HepG2 (cell line): ENCODE results near the gene MS4A10. TPM values are rescaled to one million over a fixed set of nuclear protein-coding genes. Genes with fewer than 3 reads are reported as not detected.
A peak's percentile ranks its signal among the peaks of the same experiment; 100 is the strongest.

Experiments
- ATF2 ChIP-seq: sonication (generic); formaldehyde crosslinking; IDR thresholded peaks from 2 replicates; pipeline ENCODE4 v1.4.0; 2020; ENCODE audit warnings: missing genetic modification reagents
- BHLHE40 ChIP-seq: IDR thresholded peaks from 2 replicates; pipeline ENCODE4 v1.6.1; 2011; ENCODE audit warnings: low read length, improper control_type of control experiment
- E2F1 ChIP-seq: sonication (generic); formaldehyde crosslinking; IDR thresholded peaks from 2 replicates; pipeline ENCODE4 v1.5.0; 2020; ENCODE audit warnings: missing genetic modification reagents
- FOXA3 ChIP-seq: IDR thresholded peaks from 2 replicates; pipeline ENCODE4 v1.6.1; 2016; ENCODE audit warnings: missing genetic modification reagents, missing compliant biosample characterization
- KDM5B ChIP-seq: sonication (generic); formaldehyde crosslinking; IDR thresholded peaks from 2 replicates; pipeline ENCODE4 v1.4.0; 2020; ENCODE audit warnings: missing genetic modification reagents, mild to moderate bottlenecking, borderline replicate concordance
- KLF16 ChIP-seq, 2 experiments: sonication (generic) in 1 of 2; formaldehyde crosslinking in 1 of 2; IDR thresholded peaks; 2 replicates each; pipeline versions ENCODE4 v1.6.1 to v1.8.0; 2016 to 2023; ENCODE audit warnings: missing genetic modification reagents in 2 of 2, missing compliant biosample characterization in 1 of 2
- NBN ChIP-seq: fragments of 450-650 bp; conservative IDR thresholded peaks from 2 replicates; pipeline ENCODE4 v1.6.1; 2017
- SMC3 ChIP-seq: IDR thresholded peaks from 2 replicates; pipeline ENCODE4 v1.6.1; 2011; ENCODE audit warnings: low read length, improper control_type of control experiment
- SOX5 ChIP-seq: IDR thresholded peaks from 2 replicates; pipeline ENCODE4 v1.6.1; 2016; ENCODE audit warnings: borderline replicate concordance
- ZBTB2 ChIP-seq: sonication (generic); formaldehyde crosslinking; IDR thresholded peaks from 2 replicates; pipeline ENCODE4 v1.8.0; 2022; ENCODE audit warnings: low read depth, missing genetic modification reagents
- ZBTB49 ChIP-seq: sonication (generic); formaldehyde crosslinking; IDR thresholded peaks from 2 replicates; pipeline ENCODE4 v1.4.0; 2020; ENCODE audit warnings: missing genetic modification reagents, borderline replicate concordance
- ZFP37 ChIP-seq: sonication (generic); formaldehyde crosslinking; IDR thresholded peaks from 2 replicates; pipeline ENCODE4 v1.4.0; 2020; ENCODE audit warnings: missing genetic modification reagents, borderline replicate concordance
- ZNF160 ChIP-seq: sonication (generic); formaldehyde crosslinking; IDR thresholded peaks from 2 replicates; pipeline ENCODE4 v1.8.0; 2022; ENCODE audit warnings: mild to moderate bottlenecking, inconsistent platforms, missing genetic modification reagents
- ZNF547 ChIP-seq: sonication (generic); formaldehyde crosslinking; IDR thresholded peaks from 2 replicates; pipeline ENCODE4 v1.5.1; 2020; ENCODE audit warnings: mild to moderate bottlenecking, missing genetic modification reagents
- ZXDC ChIP-seq: sonication (generic); formaldehyde crosslinking; IDR thresholded peaks from 2 replicates; pipeline ENCODE4 v1.5.0; 2020; ENCODE audit warnings: mild to moderate bottlenecking, missing genetic modification reagents
- ZZZ3 ChIP-seq: sonication (generic); formaldehyde crosslinking; IDR thresholded peaks from 2 replicates; pipeline ENCODE4 v1.4.0; 2020; ENCODE audit warnings: missing genetic modification reagents, mild to moderate bottlenecking, borderline replicate concordance
- polyA plus RNA-seq, 8 experiments: library from polyadenylated mRNA; depleted of rRNA in 3 of 8; stranded (reverse) in 7 of 8; unstranded in 1 of 8; fragments of >200 nt; fragmentation: Illumina TruSeq in 4 of 8; extraction: Trizol in 4 of 8; gene quantifications; 2 replicates each; pipeline versions ENCODE4 v1.2.1 to v1.2.3, GENCODE V29; 2011 to 2016; ENCODE audit warnings: low read depth in 4 of 8, missing spikeins in 1 of 8, mixed read lengths in 1 of 8; ENCODE audit not compliant: insufficient read depth in 1 of 8
- total RNA-seq, 5 experiments: library from RNA; depleted of rRNA; stranded (reverse); fragments of >200 nt; fragmentation: Illumina TruSeq; extraction: Trizol; gene quantifications; 2 replicates each; pipeline ENCODE4 v1.2.3, GENCODE V29; 2016; ENCODE audit warnings: low read depth in 1 of 5

MS4A10 gene
- total and polyA plus RNA-seq, 2 of the 13 experiments (the other 11 are each of a cell fraction or from before 2014, with no cell fraction given) = not detected

GRCh38 chr11:60831143-60831500 lies 46.0 kb downstream of the MS4A10 start (continued):
- no peak for TF ChIP-seq ZBTB2 (CRISPR knock-in tag)
- 0 out of 2 replicates have a peak, but pooled peaks have one; percentile 64 for TF ChIP-seq ZNF547 (CRISPR knock-in tag)
- TF ChIP-seq ZXDC (CRISPR knock-in tag) = no peak
- no peak for TF ChIP-seq ZFP37 (CRISPR knock-in tag)
- TF ChIP-seq NBN = no peak
- TF ChIP-seq ZNF160 (CRISPR knock-in tag) = no peak
- 0 out of 2 replicates have a peak, but pooled peaks have one; percentile 26 for TF ChIP-seq BHLHE40
- TF ChIP-seq SOX5 = peak; percentile 21; the same call in 1 of the 2 replicates
- 0 out of 4 replicates have a peak, but pooled peaks of 1 of the 2 experiments have one; percentile 40 for TF ChIP-seq KLF16 (CRISPR knock-in tag; IDR thresholded peaks at IDR 0.05)
- TF ChIP-seq ZBTB49 (CRISPR knock-in tag) = 0 out of 2 replicates have a peak, but pooled peaks have one; percentile 45
- TF ChIP-seq E2F1 (CRISPR knock-in tag) = no peak
- 0 out of 2 replicates have a peak, but pooled peaks have one; percentile 52 for TF ChIP-seq ATF2
- no peak for TF ChIP-seq ZZZ3 (CRISPR knock-in tag)
- no peak for TF ChIP-seq KDM5B (CRISPR knock-in tag)
- TF ChIP-seq FOXA3 (CRISPR knock-in tag) = 0 out of 2 replicates have a peak, but pooled peaks have one; percentile 10
- peak; percentile 99 for TF ChIP-seq SMC3
